Activated gamma-delta T cell treated with anti-CD3 and anti-CD28 coated beads, Interleukin-2, amount 50 U/mL, for 16 hours (primary cell): Measurements from ENCODE around the gene GALNT2.
A peak's percentile ranks its signal among the peaks of the same experiment; 100 is the strongest.

ENCODE experiments used
- DNase-seq: peaks from one replicate; pipeline ENCODE4 v3.0.0-alpha.2; 2020; ENCODE audit warnings: low read depth

The GALNT2 gene

DNA sequence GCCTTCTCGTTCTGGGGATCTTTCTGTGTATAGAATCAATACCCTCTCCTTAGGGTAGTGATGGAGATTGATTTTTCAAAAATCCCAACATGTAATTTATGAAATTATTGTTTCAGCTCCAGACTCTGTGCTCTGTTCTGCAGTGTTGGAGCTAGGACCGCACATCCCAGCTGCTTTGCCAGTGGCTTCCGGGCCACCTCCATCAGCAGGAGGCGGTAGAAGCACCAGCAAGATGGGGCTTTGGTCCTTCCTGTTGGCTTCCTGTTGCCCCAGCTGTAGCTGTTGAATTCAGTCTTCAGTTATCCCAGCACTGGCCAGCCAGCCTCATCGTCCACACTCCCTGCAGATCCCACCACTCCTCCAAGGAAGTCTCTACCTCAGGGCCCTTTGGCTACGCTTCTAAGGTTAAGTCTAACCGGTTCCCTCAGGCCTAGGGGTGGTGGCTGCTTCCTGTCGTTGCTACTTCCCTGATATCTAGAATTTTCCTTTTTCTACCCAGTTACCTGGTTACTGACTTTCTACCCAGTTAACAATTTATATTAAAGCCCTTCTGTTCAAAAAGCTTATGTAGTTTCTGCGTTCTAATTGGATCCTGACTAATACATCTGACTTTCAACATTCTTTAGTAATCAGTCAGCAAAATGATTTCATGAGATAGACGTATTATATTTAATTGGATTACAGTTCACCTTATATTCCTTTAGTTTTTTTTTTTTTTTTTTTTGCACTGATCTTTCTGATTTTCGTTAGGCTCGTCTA is 24.6 kb downstream of the GALNT2 start:
- DNase-seq: no peak

DNA sequence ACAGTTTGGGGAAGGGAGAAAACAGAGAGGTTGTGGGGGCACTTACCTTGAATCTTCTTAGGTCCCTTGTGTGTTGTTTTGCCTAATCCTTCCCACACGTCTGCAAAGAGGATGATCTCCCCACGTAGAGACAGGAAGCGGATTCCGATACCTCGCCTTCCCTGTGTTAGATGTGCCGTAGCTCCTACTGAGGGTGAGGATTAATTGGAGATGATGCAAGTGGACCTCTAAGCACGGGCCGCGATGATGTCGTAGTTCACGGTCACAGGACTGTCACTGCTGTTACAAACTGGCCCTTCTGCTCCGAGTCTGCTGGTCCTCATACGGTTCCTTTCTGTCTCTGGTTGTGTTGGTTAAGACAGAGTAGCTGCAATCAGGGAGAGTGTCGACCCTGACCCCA is 27.7 kb downstream of the GALNT2 start:
- no peak for DNase-seq

DNA sequence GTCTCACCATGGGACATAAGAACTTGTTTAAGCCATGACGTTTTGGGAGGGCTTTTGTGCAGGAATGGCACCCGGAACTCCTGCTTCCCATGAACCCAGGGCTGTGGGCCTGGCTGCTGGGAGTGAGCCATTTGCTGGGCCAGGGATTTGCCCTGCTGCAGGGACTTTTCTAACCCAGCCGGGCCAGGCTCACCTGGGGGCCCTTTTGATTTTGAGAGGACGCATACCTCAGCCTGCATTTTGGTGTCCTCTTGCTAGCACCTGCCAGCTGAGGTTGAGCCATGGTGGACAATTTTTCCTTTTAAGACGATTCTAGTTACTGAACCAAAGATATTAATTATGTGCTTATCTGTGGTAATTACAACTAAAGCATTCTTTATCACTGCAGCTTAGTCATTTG is 28.9 kb downstream of the GALNT2 start:
- DNase-seq: no peak

DNA sequence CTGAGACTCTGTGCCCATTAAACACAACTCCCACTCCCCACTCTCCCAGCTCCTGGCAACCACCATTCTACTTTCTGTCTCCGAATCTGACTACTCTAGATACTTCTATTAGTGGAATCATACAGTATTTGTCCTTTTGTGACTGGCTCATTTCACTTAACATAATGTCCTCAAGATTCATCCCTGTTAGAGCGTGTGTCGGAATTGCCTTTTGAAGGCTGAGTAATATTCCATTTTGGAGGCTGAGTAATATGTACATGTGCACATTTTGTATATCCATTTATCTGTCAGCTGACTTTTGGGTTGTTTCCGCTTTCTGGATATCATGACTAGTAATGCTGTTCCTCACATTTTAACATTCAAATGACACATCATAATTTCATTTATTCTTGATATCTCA is 30.3 kb downstream of the GALNT2 start:
- DNase-seq: no peak

DNA sequence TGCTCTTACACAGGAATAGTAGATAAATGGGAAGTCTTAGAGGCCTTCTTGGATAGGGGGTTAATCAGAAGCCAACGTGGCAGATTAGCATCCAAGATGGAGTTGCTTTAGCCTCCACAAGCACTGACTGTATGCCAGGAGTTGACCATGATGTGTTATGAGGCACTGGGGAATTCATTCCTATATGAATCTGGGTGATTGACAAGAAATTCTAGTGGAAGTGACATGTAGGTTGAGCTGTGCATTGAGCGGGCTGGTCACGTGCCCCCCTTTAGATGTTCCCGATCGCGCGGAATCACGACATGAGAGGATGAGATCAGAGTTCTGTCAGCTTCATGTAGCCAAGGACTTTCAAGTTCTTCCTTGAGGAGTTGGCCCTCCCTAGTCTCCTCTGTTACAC is 31.7 kb downstream of the GALNT2 start:
- no peak for DNase-seq

DNA sequence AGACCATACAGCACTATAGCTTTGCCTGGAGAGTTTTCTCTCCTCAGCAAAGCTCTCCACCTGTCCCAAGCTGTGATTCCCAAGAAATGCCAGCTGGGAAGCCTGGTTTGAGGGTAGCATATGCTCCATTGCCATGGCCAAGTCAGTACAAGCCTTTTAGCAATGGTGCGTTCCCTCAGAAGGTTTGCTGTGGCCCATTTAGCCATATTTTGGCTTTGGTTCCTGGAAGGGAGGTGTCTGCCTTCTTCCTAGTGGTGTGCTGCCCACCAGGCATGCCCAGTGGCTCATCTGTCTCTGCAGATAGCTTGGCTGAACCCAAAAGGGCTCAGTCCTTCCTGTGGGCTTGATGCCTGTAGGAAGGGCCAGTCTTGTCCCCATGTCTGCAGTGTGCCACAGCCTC is 32.4 kb downstream of the GALNT2 start:
- DNase-seq: no peak

DNA sequence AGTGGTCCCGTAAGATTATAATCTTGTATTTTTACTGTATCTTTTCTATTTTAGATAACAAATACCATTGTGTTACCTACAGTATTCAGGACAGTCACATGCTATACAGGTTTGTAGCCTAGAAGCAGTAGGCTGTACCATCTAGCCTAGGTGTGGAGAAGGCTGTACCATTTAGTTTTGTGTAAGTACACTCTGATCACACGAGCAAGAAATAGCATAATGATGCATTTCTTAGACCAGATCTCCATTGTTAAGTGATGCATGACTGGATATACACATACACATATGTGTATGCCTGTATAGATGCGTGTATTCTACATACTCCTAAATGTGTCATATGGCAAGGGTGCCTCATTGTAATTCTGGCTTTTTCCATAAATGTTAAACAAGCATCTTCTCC is 33.9 kb downstream of the GALNT2 start:
- no peak for DNase-seq

DNA sequence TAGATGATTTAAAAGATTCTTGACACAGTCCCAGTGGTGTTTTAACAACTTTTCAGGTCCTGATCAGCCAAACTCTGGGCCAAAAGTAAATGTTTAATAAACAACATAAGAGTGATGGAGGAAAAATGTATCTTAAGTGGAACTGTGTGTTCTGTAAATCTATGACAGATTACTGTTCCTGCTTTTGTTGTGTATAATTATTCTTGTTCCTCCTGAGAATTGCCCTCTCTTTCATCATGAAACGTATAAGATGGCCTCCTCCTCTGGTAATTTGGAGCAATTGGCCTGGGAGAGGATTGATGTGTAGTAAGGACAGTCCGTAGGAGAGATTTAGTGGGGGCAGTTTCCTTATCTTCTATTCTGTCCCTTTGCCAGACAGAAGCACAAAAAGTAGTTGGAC is 34.5 kb downstream of the GALNT2 start:
- no peak for DNase-seq

DNA sequence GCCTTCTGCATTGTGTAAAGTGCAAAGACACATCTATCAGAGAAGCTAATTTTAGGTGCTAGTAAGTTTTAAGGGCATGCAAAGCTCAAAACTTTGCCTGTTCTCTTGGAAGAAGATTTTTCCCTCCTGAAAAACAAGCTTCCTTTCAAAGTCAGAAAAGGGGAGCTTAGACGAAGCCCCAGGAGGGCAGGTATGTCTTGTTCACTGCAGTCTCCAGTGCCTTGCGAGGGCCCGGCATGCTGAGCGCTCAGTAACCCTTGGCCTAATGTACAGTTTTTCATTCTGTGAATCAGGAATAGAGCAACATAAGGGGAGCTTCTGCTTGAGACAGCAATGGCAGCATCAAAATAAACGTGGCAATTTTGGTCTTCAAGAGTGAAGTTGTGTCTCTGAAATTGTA is 35.0 kb downstream of the GALNT2 start:
- DNase-seq: no peak

DNA sequence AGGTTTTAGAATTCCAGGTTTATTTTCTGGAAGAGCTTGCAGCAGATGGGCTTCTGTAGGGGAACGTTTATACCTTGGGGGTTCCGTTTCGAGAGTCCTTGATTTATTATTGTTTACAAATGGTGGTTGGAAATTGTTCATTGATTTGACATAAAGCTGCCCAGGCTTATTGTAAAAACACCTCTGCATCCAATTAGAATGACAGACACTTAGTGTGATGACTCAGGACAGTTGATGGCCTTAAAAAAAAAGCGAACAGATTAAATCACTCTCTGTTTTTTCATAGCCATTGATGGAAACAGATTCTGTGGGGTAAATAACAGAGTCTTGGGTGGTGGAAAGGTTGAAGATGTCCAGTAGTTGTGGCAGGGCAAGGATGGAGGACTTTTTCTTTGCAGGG is 35.4 kb downstream of the GALNT2 start:
- no peak for DNase-seq

DNA sequence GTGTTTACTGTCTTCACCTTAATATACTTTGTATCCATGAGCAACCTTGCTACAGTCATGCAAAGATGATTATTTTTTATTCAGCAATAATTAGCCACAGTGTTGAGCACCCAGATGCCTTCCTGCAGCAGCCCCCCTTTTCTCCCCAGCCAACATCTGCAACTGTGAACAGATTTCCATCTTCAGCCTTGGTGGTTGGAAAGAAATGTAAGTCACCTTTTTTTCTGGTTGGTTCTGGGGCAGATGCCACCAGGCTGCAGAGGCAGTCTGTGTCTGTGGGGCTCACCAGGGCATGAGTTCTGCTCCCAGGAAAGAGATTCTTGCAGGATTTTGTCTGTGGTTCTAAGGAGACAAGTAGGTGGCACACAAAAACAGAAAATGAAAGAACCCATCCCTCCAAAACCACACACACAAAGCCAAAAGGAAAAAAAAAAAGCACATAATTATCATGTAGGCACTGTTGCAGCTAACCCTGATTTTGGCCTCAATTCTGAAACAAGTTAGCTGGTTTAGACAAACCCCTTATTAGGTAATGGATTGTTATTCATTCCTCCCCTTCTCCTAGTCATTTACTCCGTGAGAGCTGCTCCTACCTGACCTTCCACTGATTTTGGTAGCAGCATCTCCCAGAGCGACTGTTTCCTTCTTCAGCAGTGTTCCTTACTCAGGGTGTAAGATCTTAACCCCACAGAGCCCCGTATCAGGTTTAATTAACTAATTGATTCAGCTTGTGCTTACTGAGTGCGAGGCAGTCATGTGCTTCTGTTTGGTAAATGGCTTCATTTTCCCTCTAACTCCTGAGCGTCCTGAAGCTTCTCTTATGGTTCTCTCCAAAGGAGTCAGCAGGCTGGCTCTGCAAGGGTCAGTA is 36.5 kb downstream of the GALNT2 start:
- no peak for DNase-seq

DNA sequence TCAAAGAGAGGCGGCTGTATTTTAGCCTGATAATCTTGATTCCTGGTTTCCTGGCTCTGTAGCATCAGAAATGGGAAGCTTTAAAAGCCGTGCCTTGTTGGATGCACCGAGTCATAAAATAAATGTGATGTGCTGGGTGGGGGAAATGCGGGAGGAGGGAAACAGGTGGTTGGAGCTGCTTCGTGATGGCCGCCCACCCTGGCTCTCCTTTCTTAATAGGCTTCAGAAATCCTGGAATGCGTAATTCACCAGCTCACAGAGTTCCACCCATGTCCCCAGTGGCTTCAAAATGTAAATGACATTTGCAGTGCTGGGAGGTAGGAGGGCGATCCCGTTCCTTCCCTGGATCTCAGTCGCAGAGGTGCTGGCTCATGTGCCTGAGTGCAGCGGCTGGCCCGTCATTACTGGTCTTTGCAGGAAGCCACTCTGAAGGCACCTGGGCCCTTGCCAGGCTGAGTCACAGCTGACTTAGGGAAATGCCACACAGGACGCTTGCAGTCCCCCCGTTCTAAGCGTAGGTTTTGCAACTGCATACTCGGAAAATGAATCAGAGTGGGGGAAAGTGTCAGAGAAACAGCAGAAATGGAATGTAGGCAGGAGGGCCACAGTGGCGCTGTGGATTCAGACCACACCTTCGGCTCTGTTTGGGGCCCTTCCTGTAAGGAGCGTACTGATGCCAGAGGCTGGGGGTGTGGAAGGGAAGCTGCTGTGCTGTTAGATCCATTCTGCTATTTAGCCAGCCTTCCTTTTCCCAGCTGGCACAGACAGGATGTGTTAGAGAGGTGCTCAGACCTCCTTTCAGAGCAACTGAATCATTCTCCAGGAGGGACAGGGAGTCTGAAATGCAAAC is 37.6 kb downstream of the GALNT2 start:
- peak; percentile 74 for DNase-seq

DNA sequence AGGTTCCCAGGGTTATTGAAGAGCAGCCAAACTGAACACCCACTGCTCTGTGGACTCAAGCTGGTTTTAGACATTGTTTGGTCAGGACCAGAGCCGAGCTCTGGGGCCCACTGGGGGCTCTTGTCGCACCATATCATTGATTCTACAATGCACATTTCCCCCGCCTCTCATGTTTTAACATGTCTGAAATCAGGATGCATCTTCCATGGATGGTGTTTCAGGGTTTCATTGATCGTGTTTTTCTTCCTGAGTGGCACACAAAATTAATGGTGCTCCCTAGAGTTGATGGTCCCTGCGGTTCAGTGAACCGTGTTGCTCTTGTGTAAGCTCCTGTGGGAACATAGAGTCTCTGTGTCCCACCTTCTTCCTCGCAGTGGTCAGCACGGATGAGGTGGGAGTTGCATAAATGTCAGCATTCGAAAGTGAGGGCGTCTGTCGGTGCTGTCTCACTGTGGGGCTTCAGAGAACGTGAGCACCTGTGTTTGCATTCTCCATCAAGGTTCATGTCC is 38.3 kb downstream of the GALNT2 start:
- no peak for DNase-seq

DNA sequence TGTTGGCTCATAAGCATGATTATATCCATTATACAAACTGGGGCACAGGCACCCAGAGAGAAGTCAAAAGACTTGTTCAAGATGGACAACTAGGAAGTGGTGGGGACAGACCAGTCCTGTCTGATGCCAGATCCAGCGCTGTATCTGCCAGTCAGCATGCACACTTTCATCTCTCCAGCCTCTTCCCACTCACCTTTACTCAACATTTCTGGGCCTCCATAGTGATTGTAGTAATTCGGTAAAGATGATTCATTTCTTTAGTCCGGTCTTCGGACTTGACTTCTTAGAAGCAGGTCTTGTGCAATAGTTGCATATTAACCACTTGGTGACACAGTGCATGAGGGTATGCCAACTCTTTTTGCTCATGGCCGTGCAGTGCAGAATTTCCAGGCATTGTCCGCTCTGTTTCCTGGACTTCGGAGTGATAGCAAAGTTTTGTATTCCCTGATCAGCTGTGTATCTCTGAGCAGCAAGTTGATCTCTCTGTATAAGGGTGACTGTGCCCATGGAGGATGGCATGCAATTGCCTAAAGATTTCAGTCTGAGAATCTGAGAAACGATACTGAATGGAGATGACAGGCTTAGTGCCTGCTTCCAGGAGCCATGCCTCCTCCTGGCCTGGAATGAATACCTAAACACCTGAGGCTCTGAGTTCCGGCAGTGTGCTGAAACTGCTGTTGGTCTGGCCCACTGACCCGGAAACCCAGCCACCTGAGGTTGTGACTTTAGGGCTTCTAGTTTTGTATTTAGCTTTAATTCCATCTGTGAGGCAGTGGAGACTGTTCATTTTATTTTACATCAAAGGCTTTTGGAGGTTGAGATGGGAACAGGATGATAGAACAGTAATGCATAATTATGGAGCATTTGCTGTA is 39.0 kb downstream of the GALNT2 start:
- no peak for DNase-seq

DNA sequence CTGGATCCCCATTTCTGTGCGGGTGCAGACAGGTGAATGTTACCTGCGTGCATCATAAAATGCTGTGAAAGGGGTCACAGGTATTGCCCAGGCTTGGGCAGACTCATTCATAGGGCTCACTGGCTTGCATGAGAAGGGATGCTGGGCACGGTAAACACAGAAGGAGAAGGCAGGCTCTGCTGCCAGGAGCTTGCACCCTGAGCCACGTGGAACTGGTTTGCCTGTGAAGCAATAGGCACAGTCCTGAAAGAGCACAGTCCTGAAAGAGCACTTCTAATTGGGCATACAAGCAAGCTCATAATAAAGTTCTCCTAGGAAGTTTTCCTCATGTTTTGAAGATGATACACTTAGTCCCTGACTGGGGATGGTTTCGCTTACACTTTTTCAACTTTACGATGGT is 40.9 kb downstream of the GALNT2 start:
- no peak for DNase-seq

DNA sequence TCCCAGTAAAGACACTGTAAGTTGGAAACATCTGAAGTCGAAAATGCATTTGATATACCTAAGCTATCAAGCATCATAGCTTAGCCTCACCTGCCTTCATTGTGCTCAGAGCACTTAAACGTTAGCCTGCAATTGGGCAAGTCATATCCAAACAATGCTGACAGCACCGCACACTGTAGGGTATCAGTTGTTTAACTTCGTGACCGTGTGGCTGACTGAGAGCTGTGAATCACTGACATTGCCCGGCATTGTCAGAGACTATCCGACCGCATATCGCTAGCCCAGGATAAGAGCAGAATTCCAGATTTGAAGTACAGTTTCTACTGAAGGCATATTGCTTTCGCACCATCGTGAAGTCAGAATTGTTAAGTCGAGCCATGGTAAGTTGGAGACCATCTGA is 41.5 kb downstream of the GALNT2 start:
- DNase-seq: no peak

DNA sequence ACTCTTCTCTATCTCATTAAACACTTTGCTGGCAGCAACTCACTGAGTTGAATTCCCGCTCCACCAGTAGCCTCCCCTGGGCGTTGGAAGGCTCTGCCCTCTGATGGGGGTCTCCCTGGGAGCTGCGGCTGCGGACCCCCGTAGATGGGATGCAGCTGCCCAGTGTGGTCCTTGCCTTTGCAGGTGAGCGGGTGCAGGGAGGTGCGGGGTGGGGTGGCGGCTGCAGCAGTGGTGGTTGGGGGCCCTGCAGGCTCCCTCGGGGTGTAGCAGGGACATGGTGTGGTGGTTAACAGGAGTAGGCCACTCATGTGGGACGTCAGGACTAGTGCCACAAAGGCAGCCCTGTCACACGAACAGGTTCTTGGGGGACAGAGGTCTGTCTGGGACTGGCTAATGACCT is 42.0 kb downstream of the GALNT2 start:
- DNase-seq: no peak

DNA sequence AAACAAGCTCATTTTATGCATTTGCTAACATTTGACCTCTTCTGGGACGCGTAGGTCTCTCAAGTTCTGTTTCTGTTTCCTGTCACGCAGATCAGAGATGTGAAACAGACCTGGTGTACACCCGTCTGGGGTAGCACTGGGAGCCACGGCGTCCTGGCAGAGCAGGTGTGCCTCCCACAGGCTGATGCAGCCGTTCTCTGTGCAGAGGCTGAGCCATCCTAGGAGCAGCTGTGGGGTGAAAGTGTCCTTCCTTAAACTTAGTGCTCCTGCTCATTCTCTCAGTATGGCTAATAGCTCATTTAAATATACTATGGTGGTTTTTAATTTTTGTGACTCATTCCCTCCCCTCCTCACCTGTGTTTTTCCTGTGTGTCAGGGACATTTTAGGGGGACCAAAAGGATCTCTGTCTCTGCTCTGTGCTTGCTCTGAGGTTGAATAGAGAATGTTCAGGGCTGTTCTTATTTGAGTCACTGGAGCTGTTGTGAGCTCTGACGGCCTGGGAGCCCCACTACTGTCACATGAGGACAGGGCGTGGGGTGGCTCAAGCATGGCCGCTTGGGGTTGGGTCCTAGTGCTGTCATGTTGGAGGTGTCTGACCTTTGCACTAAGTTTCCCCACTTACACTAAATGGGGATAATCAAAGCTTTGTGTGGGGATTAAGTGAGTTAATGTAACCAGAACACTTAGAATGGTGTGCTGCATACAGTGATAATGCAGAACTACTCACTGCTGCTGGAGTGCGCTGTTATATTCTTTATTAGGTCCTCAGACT is 43.0 kb downstream of the GALNT2 start:
- DNase-seq: peak; percentile 44

DNA sequence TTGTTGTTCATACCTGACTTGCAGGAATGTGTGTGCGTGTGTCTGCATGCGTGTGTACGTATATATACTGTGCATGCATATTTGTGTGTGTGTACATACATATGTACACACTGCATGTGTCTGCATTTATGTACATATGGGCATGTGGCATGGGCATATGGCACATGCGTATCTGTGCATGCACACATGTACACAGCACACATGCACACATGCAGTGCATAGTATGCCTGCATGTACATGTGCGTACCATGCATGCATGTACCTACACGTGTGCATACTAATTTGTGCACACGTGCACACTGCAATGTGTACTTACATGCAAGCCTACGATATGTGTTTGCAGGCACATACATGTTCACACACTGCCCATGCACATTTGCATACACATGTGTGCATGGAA is 43.9 kb downstream of the GALNT2 start:
- no peak for DNase-seq

DNA sequence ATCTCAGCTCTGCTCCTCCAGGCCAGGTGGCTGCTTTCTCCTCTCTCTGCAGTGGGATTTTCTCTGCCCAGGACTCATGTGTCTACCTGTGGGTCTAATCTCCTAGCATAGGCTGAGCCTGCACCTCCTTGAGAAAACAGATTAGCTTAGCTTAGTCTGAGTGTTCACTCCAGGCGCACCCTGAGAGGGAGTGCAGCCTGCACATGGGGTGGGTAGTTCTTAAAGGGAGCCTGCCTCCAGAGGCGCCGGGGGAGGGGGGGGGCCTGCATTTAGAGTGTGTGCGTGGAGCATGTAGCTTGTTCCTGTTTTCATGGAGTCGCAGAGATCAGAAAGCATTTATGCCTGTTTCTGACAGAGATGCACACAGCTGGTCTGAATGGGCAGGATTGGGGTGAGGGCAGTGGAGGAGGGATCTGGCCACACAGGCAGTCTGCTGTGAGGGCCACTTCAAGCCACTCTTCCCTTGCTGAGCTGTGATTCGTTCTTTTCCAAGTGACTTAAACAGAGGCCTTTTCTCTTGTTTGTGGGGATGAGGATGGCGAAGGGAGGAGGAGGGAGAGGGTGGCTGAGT is 45.2 kb downstream of the GALNT2 start:
- no peak for DNase-seq
